ENCODE data around the gene SCAND1. TPM values are rescaled to one million over a fixed set of nuclear protein-coding genes. Genes with fewer than 3 reads are reported as not detected.
"Not testable (repeated sequence)": the region's sequence is repeated elsewhere in the genome, so short reads cannot be mapped to it uniquely, and the experiment has no call there.

SCAND1 gene
- total and polyA plus RNA-seq, 7 donors: 61.2 to 191 (median 83.1) TPM

DNA sequence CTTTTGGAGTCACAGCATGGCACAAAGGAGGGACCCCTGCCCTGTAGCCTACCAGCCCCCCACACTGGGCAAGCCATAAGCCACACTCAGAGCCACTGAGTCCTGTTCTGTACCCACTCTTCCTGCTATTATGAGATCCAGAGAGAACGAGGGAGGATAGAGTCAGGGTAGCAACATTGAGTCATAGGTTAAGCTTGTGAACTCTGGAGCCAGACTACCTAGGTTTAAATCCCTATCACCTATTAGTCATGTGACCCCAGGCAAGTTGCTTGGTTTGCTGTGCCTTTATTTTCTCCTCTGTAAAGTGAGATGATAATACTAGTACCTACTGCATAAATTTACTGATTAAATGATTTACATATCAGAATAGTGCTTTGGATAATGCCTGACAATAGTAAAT lies 14.6 kb upstream of the SCAND1 start:
- intact Hi-C loops (cut with DNase I): no loop called here
- DNase-seq: no peak
- TF ChIP-seq POLR2AphosphoS5 (IDR thresholded peaks at IDR 0.05): no peak
- TF ChIP-seq POLR2A (IDR thresholded peaks at IDR 0.05): no peak
- TF ChIP-seq, protein P1, sequence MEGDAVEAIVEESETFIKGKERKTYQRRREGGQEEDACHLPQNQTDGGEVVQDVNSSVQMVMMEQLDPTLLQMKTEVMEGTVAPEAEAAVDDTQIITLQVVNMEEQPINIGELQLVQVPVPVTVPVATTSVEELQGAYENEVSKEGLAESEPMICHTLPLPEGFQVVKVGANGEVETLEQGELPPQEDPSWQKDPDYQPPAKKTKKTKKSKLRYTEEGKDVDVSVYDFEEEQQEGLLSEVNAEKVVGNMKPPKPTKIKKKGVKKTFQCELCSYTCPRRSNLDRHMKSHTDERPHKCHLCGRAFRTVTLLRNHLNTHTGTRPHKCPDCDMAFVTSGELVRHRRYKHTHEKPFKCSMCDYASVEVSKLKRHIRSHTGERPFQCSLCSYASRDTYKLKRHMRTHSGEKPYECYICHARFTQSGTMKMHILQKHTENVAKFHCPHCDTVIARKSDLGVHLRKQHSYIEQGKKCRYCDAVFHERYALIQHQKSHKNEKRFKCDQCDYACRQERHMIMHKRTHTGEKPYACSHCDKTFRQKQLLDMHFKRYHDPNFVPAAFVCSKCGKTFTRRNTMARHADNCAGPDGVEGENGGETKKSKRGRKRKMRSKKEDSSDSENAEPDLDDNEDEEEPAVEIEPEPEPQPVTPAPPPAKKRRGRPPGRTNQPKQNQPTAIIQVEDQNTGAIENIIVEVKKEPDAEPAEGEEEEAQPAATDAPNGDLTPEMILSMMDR (IDR thresholded peaks at IDR 0.05): no peak
- no peak for TF ChIP-seq EP300 (IDR thresholded peaks at IDR 0.05)

DNA sequence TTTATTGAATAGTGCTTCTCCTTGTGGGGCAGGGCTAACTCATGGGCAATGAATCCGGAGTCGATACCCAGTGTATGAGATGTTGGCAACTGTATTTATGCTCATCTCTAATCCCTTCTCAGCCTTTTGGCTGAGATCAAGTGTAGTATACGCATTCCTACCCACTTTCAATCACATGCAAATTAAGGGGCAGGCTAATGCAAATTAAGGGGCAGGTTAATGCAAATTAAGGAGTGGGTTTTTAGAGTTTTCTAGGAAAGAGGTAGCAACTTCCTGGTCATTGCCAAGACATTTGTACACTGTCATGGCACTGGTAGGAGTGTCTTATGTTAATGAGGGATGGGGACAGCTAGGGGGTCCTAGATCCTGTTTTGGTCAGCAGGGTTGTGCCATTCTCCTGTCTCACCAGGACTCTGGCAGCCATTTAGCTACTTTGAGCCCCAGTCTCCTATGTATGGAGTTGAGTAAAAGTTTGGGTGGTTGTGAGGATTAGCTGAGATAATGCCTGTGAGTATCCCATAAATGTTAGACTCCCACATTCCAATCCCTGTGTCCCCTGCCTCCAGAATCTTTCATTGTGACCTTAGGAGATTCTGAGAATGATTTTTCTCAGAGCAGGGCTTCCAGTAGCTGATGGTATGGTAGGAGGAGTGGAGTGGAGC lies 13.8 kb upstream of the SCAND1 start, which contains the start of gene CNBD2:
Gene CNBD2 (plus strand): TSS at position 612 of the 662 bp plus-strand sequence. CDS start 173 bp downstream, outside the sequence.
- Histone ChIP-seq H3K4me1 (peaks cover 0 to 6% (median 0%) of the 10 kb centered on the region in 4 donors), H3K36me3 (no peaks in the 10 kb centered on the region), H3K27me3 (no peaks in the 10 kb centered on the region), H3K27ac (no peak within 1 kb of the TSS), H3K4me3 (no peak within 1 kb of the TSS), H3K9me3 (peaks cover 0 to 5% (median 0%) of the 10 kb centered on the region in 4 donors)
- intact Hi-C loops (cut with DNase I): no loop called here
- no peak for TF ChIP-seq POLR2A (IDR thresholded peaks at IDR 0.05)
- TF ChIP-seq POLR2AphosphoS5 (IDR thresholded peaks at IDR 0.05): no peak
- no peak for TF ChIP-seq EP300 (IDR thresholded peaks at IDR 0.05)
- TF ChIP-seq, protein P1 (IDR thresholded peaks at IDR 0.05): no peak
- WGBS, 2 donors: 95 to 96% methylated on average over 3 of the region's 3 CpGs
- DNase-seq: no peak

More for the DNA sequence above, 14.6 kb upstream of the SCAND1 start:
- H3K27me3 ChIP-seq: no peaks in the 10 kb centered on the region
- WGBS, 2 donors: 50 to 71% methylated on average over 1 of the region's 1 CpG
- no peaks in the 10 kb centered on the region for H3K36me3 ChIP-seq
- peaks cover 0 to 6% (median 0%) of the 10 kb centered on the region in 4 donors for H3K4me1 ChIP-seq
- H3K9me3 ChIP-seq: peaks cover 0 to 5% (median 0%) of the 10 kb centered on the region in 4 donors
- no peak overlapping the region for H3K4me3 ChIP-seq
- H3K27ac ChIP-seq: no peak overlapping the region

DNA sequence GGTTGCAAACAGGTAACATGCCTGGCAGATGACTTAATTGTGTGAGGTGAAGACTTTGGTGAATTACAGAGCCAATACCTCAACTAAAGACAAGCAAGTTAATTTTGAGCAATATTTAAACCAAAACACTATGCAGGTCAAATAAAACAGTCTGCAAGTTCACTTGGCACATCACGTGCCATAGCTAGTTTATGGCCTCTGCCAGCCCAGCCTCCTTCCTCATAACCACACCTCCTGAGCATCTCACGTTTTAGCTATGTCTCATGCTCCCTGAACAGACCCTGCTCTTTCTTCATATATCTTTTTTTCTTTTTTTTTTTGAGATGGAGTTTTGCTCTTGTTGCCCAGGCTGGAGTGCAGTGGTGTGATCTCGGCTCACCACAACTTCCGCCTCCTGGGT lies 9.6 kb upstream of the SCAND1 start:
- no peaks in the 10 kb centered on the region for H3K4me1 ChIP-seq
- no peak overlapping the region for H3K4me3 ChIP-seq
- H3K36me3 ChIP-seq: no peaks in the 10 kb centered on the region
- TF ChIP-seq POLR2AphosphoS5 (IDR thresholded peaks at IDR 0.05): no peak
- TF ChIP-seq EP300 (IDR thresholded peaks at IDR 0.05): no peak
- TF ChIP-seq, protein P1 (IDR thresholded peaks at IDR 0.05): no peak
- TF ChIP-seq POLR2A (IDR thresholded peaks at IDR 0.05): no peak
- no peak for DNase-seq
- no peak overlapping the region for H3K27ac ChIP-seq
- H3K27me3 ChIP-seq: no peaks in the 10 kb centered on the region
- H3K9me3 ChIP-seq: no peaks in the 10 kb centered on the region
- intact Hi-C loops (cut with DNase I): no loop called here
- 56 to 72% methylated on average over 4 of the region's 4 CpGs for WGBS, 2 donors

DNA sequence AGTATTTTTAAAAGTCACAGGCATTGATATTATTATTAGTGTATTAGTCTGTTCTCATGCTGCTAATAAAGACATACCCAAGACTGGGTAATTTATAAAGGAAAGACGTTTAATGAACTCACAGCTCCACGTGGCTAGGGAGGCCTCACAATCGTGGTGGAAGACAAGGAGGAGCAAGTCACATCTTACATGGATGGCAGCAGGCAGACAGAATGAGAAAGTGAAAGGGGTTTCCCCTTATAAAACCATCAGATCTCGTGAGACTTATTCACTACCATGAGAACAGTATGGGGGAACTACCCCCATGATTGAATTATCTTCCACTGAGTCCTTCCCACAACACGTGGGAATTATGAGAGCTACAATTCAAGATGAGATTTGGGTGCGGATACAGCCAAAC lies 5.0 kb upstream of the SCAND1 start:
- 81 to 87% methylated on average over 6 of the region's 6 CpGs for WGBS, 2 donors
- not testable (repeated sequence) for DNase-seq

DNA sequence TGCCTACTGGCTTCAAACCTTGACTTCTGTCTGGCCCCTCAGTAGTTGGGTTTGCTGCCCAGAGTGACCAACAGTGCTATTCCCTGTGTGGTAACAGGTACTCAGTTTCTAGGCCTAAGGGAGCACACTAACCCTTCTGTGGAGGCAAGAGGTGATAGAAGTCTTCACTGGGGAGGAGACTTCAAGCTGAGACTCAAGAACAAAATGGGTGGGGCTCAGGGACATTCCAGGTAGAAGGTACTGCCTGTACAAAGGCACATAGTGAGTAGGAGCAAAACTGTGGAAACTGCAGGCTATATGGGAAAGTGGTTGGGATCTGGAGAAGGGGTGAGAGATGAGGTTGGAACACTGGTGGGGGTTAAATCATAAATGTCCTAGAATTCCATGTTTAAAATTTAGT lies 2.3 kb upstream of the SCAND1 start:
- intact Hi-C loops (cut with DNase I): no loop called here
- Histone ChIP-seq H3K9me3 (no peaks in the 10 kb centered on the region), H3K27me3 (no peaks in the 10 kb centered on the region), H3K4me3 (no peak overlapping the region), H3K4me1 (peaks cover 0 to 30% (median 24%) of the 10 kb centered on the region in 4 donors), H3K27ac (no peak overlapping the region), H3K36me3 (no peaks in the 10 kb centered on the region)
- DNase-seq: no peak
- TF ChIP-seq POLR2A (IDR thresholded peaks at IDR 0.05) (no peak), EP300 (IDR thresholded peaks at IDR 0.05) (no peak), POLR2AphosphoS5 (IDR thresholded peaks at IDR 0.05) (no peak)
- TF ChIP-seq, protein P1 (IDR thresholded peaks at IDR 0.05): no peak

More for the DNA sequence above, 5.0 kb upstream of the SCAND1 start:
- intact Hi-C loops (cut with DNase I); H3K9me3 ChIP-seq; H3K27me3 ChIP-seq; H3K27ac ChIP-seq; H3K4me3 ChIP-seq; H3K36me3 ChIP-seq: not testable (repeated sequence)
- H3K4me1 ChIP-seq: peaks cover 0 to 12% (median 6%) of the 10 kb centered on the region in 4 donors

All from sigmoid colon (tissue), 7 donors.